Activated CD4-positive, alpha-beta T cell treated with anti-CD3 and anti-CD28 coated beads, Interleukin-2, Interleukin-6, amounts not matched to agents 100 ng/mL and 50 ng/mL, durations not matched to agents 16 hours and 8 hours (primary cell): Measurements from ENCODE around the gene CRISP1.
"Not testable (repeated sequence)": the region's sequence is repeated elsewhere in the genome, so short reads cannot be mapped to it uniquely, and the experiment has no call there.

ENCODE experiments used
- DNase-seq: peaks from one replicate; pipeline ENCODE4 v3.0.0-alpha.2; 2020

CRISP1 gene

GRCh38 chr6:49839162-49839561 is 27.2 kb downstream of the CRISP1 start:
- DNase-seq, result no peak

- DNase-seq, result no peak
Measured at GRCh38 chr6:49835140-49835539, 31.2 kb downstream of the CRISP1 start.

GRCh38 chr6:49833386-49833785 is 32.9 kb downstream of the CRISP1 start:
- no peak for DNase-seq

- DNase-seq, result no peak
Measured at GRCh38 chr6:49826743-49827406, 39.5 kb downstream of the CRISP1 start.

- no peak for DNase-seq
Measured at GRCh38 chr6:49815166-49815565, 51.2 kb downstream of the CRISP1 start.

GRCh38 chr6:49813248-49813647 is 53.1 kb downstream of the CRISP1 start:
- no peak for DNase-seq

GRCh38 chr6:49806145-49806544 is 60.2 kb downstream of the CRISP1 start:
- no peak for DNase-seq

GRCh38 chr6:49805246-49805645 is 61.1 kb downstream of the CRISP1 start:
- no peak for DNase-seq

- DNase-seq, result no peak
Measured at GRCh38 chr6:49801525-49801924, 64.8 kb downstream of the CRISP1 start.

- no peak for DNase-seq
Measured at GRCh38 chr6:49799090-49799489, 67.2 kb downstream of the CRISP1 start.

GRCh38 chr6:49796842-49797455 is 69.4 kb downstream of the CRISP1 start:
- not testable (repeated sequence) for DNase-seq

- DNase-seq, result no peak
Measured at GRCh38 chr6:49790341-49790740, 76.0 kb downstream of the CRISP1 start.

GRCh38 chr6:49787176-49787575 is 79.2 kb downstream of the CRISP1 start, which contains the start of gene PGK2:
Gene PGK2, minus strand, starts transcription at chr6:49787285. Its CDS starts 98 bp downstream, at chr6:49787187.
- DNase-seq, result no peak

GRCh38 chr6:49784272-49784671 is 82.1 kb downstream of the CRISP1 start:
- DNase-seq, result no peak
